CD4-positive, alpha-beta T cell treated with Interferon alpha-2 for 1 hour (primary cell): ENCODE data around the gene RPS10.
A peak's percentile ranks its signal among the peaks of the same experiment; 100 is the strongest.
"Not testable (repeated sequence)": the region's sequence is repeated elsewhere in the genome, so short reads cannot be mapped to it uniquely, and the experiment has no call there.

Source experiments
- DNase-seq, 2 donors: peaks; one replicate each; pipeline ENCODE4 v3.0.0-alpha.2; 2020 to 2022

RPS10 gene

DNA sequence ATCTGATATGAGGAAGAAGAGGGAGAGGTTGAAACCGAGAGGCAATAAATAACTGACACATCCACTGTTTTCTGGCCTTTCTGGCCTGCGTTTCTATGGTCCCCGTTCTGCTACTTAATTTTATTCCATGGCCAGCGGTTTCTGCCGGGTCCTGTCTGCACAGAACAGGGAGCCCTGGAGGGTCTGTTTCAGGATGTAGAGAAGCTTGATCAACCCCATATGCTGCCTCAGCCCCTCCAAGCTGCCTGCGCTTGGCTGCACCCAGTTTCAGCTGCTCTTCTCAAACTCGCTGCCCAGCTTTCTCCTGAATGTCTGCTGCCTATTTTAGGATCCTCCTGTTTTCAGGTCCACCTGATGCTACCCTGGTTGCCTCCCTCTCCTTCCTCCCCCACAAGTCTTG lies 21.5 kb upstream of the RPS10 start:
- no peak for DNase-seq

GRCh38 chr6:34445313-34445860 lies 19.5 kb upstream of the RPS10 start:
- no peak for DNase-seq

DNA sequence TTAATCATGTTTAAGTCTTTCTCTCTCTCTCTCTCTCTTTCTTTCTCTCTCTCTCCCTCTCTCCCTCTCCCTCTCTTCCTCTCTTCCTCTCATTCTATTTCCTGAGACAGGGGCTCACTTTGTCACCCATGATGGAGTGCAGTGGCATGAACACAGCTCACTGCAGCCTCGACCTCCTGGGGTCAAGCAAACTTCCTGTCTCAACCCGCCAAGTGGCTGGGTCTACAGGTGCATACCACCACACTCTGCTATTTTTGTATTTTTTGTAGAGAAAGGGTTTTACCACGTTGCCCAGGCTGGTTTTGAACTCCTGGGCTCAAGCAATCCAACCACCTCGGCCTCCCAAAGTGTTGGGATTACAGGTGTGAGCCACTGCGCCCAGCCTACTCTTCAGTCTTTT lies 15.7 kb upstream of the RPS10 start:
- no peak for DNase-seq

GRCh38 chr6:34439442-34439841 lies 13.6 kb upstream of the RPS10 start:
- no peak for DNase-seq

- no peak for DNase-seq
Observed at GRCh38 chr6:34438705-34439104, 12.8 kb upstream of the RPS10 start.

DNA sequence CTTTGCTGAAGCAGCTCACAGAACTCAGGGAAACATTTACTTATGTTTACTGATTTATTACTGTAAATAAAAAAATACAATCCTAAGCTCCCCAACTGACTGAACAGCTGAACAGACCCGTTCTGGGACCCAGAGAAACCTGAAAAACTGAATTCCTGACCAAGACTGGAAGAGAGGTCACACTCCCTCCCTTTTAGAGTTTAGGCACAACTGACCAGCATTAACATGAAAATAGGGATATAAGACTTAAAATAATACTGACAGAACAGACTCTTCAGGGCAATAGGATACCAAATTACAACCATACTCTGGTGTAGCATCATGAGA lies 11.7 kb upstream of the RPS10 start:
- DNase-seq: no peak

- no peak for DNase-seq
Observed at GRCh38 chr6:34436803-34437643, 11.2 kb upstream of the RPS10 start.

DNA sequence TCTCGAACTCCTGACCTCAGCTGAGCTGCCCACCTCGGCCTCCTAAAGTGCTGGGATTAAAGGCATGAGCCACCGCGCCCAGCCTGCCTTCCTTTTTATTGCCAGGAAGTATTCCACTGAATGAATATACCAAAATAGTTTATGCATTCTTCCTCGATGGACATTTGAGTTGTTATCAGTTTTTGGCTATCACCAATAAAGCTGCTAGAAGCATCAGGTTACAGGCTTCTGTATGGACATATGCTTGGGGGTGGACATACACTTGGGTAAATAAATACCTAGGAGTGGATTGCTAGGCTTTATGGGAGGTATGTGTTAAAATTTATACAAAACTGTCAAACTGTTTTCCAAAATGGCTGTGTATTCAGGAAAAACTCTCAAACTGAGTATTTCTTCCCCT lies 10.0 kb upstream of the RPS10 start:
- DNase-seq: no peak

- no peak for DNase-seq
Observed at GRCh38 chr6:34425132-34425497, 754 bp downstream of the RPS10 start.

GRCh38 chr6:34424200-34425131 lies 1.4 kb downstream of the RPS10 start:
- no peak for DNase-seq

- no peak for DNase-seq
Observed at GRCh38 chr6:34423254-34423653, 2.6 kb downstream of the RPS10 start.

DNA sequence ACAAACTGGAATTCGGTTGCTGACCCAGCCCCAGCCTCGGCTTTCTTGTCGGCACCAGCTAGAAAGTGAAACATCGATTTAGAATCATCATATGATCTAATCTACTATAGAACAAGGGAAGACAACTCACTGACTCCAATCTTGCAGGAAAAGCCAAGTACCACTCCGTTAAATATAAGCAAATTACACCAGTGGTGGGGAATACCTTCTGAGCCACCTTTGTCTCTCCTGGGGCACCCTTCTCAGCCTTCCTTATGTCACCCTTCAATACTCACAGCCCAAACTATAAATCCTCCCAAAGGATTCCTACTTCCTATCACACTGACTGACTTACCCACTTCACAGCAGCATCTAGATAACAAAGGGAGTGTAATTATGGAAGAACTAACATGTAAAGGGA lies 7.5 kb downstream of the RPS10 start:
- no peak for DNase-seq

- no peak for DNase-seq
Observed at GRCh38 chr6:34416877-34417371, 8.9 kb downstream of the RPS10 start.

DNA sequence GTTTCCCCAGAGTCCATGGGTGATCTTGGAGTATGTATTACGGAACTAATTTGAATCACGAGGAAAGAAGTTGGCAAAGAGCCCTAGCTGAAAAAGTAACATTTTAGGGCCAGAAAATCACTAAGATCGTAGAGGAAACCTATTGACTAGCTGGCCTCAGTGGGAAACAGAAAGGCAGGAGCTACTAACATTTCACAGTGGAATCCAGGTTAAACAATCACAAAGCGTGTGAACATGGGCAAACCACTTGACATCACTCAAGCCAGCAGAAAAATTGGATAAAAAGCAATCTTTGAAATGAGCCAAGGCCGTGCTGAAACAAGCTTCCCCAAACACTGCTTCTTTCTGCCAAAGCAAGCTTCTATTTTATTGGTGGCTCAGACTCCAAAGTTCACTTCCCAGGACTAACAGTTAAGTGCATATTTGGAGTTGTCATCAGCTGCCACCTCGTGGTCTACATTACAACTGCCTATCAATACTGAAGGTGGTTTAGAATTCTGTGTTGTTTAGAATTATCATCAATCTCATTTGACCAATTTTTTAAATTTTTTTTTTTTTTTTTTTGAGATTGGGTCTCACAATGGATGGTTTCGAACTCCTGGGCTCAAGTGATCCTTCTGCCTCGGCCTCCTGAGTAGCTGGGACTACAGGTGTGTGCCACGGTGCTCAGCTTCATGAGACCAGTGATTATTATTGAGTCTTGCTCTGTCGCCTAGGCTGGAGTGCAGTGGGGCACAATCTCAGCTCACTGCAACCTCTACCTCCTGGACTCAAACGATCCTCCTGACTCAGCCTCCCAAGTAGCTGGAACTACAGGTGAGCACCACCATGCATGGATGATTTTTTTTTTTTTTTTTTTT lies 10.6 kb downstream of the RPS10 start:
- peak; percentile 54 to 68 for DNase-seq

DNA sequence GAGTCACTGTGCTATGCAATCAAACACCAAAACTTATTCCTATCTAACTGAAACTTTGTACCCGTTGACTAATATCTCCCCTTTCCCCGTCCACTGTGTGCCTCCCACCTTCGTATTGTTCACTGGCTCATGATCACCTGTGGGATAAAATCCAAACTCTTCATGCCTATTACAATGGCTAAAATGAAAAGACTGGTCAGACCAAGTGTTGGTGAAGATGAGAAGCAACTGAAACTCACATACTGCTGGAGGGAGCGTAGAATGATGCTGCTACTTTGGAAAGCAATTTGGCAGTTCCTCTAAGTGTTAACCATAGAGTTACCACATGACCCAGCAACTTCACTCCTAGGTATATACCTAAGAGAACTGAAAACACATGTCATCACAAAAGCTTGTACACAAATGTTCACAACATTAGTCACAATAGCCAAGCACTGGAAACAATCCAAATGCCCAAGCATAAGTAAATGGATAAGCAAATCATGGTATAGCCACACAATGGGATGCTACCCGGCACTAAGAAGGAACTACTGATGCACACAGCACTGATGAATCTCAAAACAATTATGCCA lies 13.1 kb downstream of the RPS10 start:
- DNase-seq: no peak

DNA sequence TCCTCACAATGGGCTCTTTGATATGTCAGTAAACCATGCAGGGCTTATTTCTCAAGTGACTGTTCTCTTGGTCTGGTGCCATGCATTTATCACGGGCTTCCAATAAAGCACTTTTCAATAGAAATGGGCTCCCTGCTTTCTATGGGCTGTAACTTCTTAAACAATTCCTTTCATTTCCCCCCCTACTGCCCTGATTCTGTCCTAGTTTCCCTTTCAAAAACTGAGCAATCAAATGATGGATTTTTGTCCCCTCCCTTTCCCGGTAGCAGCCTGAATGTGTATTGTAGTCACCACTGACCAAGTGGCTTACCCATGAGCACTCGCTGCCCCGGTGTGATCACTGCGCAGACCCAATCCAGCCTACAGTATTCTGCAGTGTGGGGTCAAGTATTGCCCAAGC lies 13.9 kb downstream of the RPS10 start:
- no peak for DNase-seq

- DNase-seq: not testable (repeated sequence)
Observed at GRCh38 chr6:34407915-34408314, 18.0 kb downstream of the RPS10 start.

DNA sequence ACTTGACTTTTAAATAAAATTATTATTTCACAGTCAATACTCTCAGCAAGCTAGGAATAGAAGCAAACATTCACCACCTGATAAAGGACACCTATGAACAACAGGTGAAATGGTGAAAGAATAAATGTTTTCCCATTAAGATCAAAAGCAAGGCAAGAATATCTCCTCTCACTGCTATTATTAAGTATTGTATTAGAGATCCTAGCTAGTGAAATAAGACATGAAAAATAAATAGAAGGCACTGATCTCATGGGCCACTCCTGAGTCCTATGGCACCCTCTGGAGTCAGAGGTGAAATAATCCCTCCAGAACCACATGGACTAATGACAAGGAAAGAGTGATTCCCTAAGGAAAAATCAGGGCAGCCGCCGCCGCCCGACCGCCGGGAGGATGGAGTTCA lies 29.4 kb downstream of the RPS10 start:
- no peak for DNase-seq

GRCh38 chr6:34393966-34394305 lies 31.9 kb downstream of the RPS10 start:
- no peak for DNase-seq

DNA sequence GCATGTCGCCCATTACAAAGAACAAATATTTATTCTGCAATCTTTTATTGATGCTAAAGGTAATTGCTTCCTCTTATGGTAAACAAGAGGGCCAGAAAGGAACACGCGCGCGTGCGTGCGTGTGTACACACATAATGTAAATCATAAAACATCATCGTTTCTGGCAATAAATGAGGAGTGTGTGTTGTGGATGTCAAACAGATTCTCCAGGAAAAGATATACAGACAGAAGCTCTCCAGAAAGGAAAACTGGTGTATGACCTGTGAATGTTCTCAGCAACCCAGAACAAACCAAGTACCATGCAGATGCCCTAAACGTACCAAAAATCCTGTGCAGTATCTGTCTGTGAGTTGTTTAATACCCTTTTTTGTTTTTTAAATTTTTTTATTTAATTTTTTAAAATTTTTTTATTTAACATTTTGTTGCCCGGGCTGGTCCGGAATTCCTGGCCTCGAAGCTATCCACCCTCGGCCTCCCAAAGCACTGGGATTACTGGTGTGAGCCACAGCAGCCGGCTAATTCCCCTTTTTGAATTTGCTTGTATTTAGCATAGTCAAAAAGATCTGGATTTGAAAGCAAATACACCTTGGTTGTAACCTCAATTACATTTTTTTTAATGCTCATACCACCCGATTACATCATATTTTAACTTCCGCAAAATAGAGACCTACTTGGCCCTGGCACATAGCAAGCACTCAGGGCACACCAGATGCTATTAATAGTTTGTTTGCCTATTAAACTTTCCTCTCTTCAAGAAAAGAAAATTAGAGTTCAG lies 32.5 kb downstream of the RPS10 start:
- DNase-seq: peak in 1 of 2 donors; percentile 3

DNA sequence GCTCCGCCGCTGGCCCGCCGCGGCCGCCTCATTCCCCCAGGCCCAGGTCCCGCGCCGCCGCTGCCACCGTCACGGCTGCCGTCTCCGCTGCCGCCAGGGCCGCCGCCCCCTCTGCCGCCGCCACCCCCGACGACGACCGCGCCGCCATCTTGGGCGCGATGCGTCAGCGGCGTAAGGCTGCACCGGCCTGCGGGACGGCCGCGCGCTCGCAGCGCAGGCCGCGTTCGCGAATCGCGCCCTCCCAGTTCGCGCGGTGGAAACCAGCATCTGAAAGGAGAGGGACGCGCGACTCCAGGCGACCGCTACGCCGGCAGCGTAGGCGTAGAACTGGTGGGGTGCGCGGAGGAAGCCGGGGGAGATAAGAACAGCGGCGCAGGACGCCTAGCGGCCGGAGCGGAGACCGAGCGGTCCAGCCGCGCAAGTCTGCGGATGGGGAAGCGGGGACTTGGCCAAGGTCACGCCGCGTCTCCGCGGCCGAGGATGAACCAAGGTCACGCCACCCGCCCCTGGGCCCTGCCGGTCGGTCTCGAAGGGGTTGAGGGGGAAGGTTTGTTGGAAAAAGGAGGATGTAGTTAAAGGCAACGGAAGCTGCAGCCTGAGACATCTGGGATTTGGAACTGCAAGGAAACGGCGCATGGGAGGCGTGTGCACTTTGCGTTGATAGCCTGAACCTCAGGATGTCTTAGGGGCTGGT lies 33.2 kb downstream of the RPS10 start, which contains the start of gene NUDT3:
NUDT3 (minus strand) TSS at position 173 of the 694 bp plus-strand sequence. CDS start 307 bp downstream, outside the sequence.
- peak; percentile 92 to 95 for DNase-seq
